WTC11 (cell line): ENCODE results near the gene ERICH4.

Source experiments
- ATF1 ChIP-seq: sonication (generic); formaldehyde crosslinking; IDR thresholded peaks from 2 replicates; pipeline ENCODE4 v1.8.1; 2023; ENCODE audit warnings: mild to moderate bottlenecking, moderate library complexity, missing genetic modification reagents
- CREB1 ChIP-seq: sonication (generic); formaldehyde crosslinking; IDR thresholded peaks from 2 replicates; pipeline ENCODE4 v1.8.0; 2023; ENCODE audit warnings: mild to moderate bottlenecking, missing genetic modification reagents
- E2F1 ChIP-seq: sonication (generic); formaldehyde crosslinking; IDR thresholded peaks from 2 replicates; pipeline ENCODE4 v1.8.0; 2022; ENCODE audit warnings: mild to moderate bottlenecking, missing genetic modification reagents
- FOXK1 ChIP-seq: sonication (generic); formaldehyde crosslinking; IDR thresholded peaks from 2 replicates; pipeline ENCODE4 v1.8.0; 2022; ENCODE audit warnings: mild to moderate bottlenecking, moderate library complexity, missing genetic modification reagents
- NFE2L1 ChIP-seq: sonication (generic); formaldehyde crosslinking; IDR thresholded peaks from 2 replicates; pipeline ENCODE4 v1.8.1; 2023; ENCODE audit warnings: missing genetic modification reagents
- NR3C1 ChIP-seq: sonication (generic); formaldehyde crosslinking; conservative IDR thresholded peaks from 2 replicates; pipeline ENCODE4 v1.8.1; 2023; ENCODE audit warnings: low read depth, mild to moderate bottlenecking, missing genetic modification reagents
- RORB ChIP-seq: fragments of 250-450 bp; sonication (Bioruptor Pico); IDR thresholded peaks from 2 replicates; pipeline ENCODE4 v1.9.0; 2021; ENCODE audit warnings: mild to moderate bottlenecking
- TEAD4 ChIP-seq: sonication (generic); formaldehyde crosslinking; IDR thresholded peaks from 2 replicates; pipeline ENCODE4 v1.8.0; 2022; ENCODE audit warnings: mild to moderate bottlenecking, missing genetic modification reagents
- USF2 ChIP-seq: sonication (generic); formaldehyde crosslinking; IDR thresholded peaks from 2 replicates; pipeline ENCODE4 v1.8.1; 2023; ENCODE audit warnings: mild to moderate bottlenecking, missing genetic modification reagents, moderate library complexity
- TF ChIP-seq, protein P1 (sequence below): fragments of 200-600 bp; IDR thresholded peaks from 2 replicates; pipeline ENCODE4 v1.8.0; 2022; ENCODE audit warnings: antibody characterized with exemption
- TF ChIP-seq, protein P2 (sequence below): sonication (generic); formaldehyde crosslinking; IDR thresholded peaks from 2 replicates; pipeline ENCODE4 v1.8.1; 2022; ENCODE audit warnings: mild to moderate bottlenecking, moderate library complexity, missing genetic modification reagents

- no peak for TF ChIP-seq RORB
- TF ChIP-seq FOXK1 (CRISPR knock-in tag): no peak
- TF ChIP-seq E2F1 (CRISPR knock-in tag): no peak
- no peak for TF ChIP-seq CREB1 (CRISPR knock-in tag)
- no peak for TF ChIP-seq TEAD4
- TF ChIP-seq, protein P1, sequence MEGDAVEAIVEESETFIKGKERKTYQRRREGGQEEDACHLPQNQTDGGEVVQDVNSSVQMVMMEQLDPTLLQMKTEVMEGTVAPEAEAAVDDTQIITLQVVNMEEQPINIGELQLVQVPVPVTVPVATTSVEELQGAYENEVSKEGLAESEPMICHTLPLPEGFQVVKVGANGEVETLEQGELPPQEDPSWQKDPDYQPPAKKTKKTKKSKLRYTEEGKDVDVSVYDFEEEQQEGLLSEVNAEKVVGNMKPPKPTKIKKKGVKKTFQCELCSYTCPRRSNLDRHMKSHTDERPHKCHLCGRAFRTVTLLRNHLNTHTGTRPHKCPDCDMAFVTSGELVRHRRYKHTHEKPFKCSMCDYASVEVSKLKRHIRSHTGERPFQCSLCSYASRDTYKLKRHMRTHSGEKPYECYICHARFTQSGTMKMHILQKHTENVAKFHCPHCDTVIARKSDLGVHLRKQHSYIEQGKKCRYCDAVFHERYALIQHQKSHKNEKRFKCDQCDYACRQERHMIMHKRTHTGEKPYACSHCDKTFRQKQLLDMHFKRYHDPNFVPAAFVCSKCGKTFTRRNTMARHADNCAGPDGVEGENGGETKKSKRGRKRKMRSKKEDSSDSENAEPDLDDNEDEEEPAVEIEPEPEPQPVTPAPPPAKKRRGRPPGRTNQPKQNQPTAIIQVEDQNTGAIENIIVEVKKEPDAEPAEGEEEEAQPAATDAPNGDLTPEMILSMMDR: no peak
- TF ChIP-seq USF2 (CRISPR knock-in tag): no peak
- no peak for TF ChIP-seq NR3C1
- TF ChIP-seq NFE2L1 (CRISPR knock-in tag): no peak
- TF ChIP-seq, protein P2, sequence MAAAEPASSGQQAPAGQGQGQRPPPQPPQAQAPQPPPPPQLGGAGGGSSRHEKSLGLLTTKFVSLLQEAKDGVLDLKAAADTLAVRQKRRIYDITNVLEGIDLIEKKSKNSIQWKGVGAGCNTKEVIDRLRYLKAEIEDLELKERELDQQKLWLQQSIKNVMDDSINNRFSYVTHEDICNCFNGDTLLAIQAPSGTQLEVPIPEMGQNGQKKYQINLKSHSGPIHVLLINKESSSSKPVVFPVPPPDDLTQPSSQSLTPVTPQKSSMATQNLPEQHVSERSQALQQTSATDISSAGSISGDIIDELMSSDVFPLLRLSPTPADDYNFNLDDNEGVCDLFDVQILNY: no peak
- TF ChIP-seq ATF1 (CRISPR knock-in tag): no peak
These were observed 33.6 kb downstream of the ERICH4 start for GRCh38 chr19:41476583-41476982.
